Measurements from ENCODE around the gene CYSLTR2.

DNA sequence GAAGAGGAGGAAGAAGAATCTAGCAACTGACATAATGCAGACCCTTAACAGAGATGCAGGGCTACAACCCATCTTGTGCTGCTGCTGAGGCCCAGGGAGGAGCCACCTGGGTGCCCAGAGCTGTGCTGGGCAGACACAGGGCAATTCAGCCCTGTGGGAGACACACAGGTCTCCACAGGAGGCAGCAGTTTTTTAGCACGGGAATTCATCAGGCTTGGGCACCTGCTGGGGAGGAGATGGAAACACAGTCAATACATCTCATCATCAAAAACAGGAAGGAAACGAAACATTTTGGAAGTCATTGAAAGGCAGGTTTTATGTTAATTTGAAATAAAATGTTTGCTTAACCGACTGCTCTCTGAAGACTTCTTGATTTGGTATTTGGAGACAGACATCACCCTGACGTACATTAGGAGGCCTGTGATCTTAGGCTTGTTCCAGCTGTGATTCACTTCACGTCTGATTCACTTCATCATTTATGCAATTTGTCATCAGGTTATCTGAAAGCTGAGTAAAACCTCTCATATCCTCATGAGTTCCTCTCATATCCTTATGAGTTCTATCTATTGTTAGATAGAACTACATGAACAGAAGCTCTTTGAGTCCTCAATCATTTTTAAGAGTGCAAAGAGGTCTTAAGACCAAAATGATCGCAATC is 77.4 kb downstream of the CYSLTR2 start:
- TF ChIP-seq, protein P1, sequence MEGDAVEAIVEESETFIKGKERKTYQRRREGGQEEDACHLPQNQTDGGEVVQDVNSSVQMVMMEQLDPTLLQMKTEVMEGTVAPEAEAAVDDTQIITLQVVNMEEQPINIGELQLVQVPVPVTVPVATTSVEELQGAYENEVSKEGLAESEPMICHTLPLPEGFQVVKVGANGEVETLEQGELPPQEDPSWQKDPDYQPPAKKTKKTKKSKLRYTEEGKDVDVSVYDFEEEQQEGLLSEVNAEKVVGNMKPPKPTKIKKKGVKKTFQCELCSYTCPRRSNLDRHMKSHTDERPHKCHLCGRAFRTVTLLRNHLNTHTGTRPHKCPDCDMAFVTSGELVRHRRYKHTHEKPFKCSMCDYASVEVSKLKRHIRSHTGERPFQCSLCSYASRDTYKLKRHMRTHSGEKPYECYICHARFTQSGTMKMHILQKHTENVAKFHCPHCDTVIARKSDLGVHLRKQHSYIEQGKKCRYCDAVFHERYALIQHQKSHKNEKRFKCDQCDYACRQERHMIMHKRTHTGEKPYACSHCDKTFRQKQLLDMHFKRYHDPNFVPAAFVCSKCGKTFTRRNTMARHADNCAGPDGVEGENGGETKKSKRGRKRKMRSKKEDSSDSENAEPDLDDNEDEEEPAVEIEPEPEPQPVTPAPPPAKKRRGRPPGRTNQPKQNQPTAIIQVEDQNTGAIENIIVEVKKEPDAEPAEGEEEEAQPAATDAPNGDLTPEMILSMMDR (IDR thresholded peaks at IDR 0.05; ENCODE audit: low read length): no peak
- no peak for TF ChIP-seq EZH2 (IDR thresholded peaks at IDR 0.05; ENCODE audit: borderline replicate concordance, low read length)
